Small intestine (tissue), 7 donors: ENCODE results near the gene RNASE7. TPM values are rescaled to one million over a fixed set of nuclear protein-coding genes. Genes with fewer than 3 reads are reported as not detected.
"Not testable (repeated sequence)": the region's sequence is repeated elsewhere in the genome, so short reads cannot be mapped to it uniquely, and the experiment has no call there.

Experiments
- DNase-seq, 2 donors: peaks; one replicate each; pipeline versions ENCODE4 v3.0.0 to v3.0.0-alpha.2; 2013
- FAIRE-seq: peaks from 2 replicates; lab custom pipeline; 2012; peaks lifted over from hg19 to GRCh38; lab: Jason Lieb, UNC
- H3K27ac ChIP-seq, 3 donors: one replicate each; pipeline ENCODE4 v1.5.1; 2013; ENCODE audit warnings: low read length in 2 of 3, mild to moderate bottlenecking in 2 of 3, control low read depth in 1 of 3, inconsistent platforms in 1 of 3, low read depth in 1 of 3, moderate library complexity in 1 of 3
- H3K27me3 ChIP-seq, 3 donors: one replicate each; pipeline ENCODE4 v1.6.1; 2013; ENCODE audit warnings: low read length in 3 of 3, inconsistent platforms in 1 of 3; ENCODE audit not compliant: control insufficient read depth in 3 of 3, insufficient read depth in 3 of 3
- H3K36me3 ChIP-seq, 3 donors: one replicate each; pipeline ENCODE4 v1.6.1; 2013; ENCODE audit warnings: low read length in 3 of 3, inconsistent platforms in 1 of 3, low read depth in 1 of 3, mild to moderate bottlenecking in 1 of 3, moderate library complexity in 1 of 3; ENCODE audit not compliant: control insufficient read depth in 3 of 3, insufficient read depth in 2 of 3
- H3K4me1 ChIP-seq, 3 donors: one replicate each; pipeline ENCODE4 v1.6.1; 2013; ENCODE audit warnings: low read length in 2 of 3, inconsistent platforms in 1 of 3, low read depth in 1 of 3, mild to moderate bottlenecking in 1 of 3, moderate library complexity in 1 of 3; ENCODE audit not compliant: control insufficient read depth in 3 of 3, insufficient read depth in 2 of 3
- H3K4me3 ChIP-seq, 3 donors: one replicate each; pipeline ENCODE4 v1.5.1; 2013; ENCODE audit warnings: low read length in 3 of 3, control low read depth in 1 of 3, inconsistent platforms in 1 of 3, low read depth in 1 of 3, mild to moderate bottlenecking in 1 of 3, moderate library complexity in 1 of 3
- H3K9me3 ChIP-seq, 2 donors: one replicate each; pipeline ENCODE4 v1.6.1; 2013; ENCODE audit warnings: low read depth in 1 of 2, low read length in 1 of 2; ENCODE audit not compliant: control insufficient read depth in 2 of 2, insufficient read depth in 1 of 2
- WGBS, 3 donors: extraction: QIAGEN DNeasy Blood & Tissue Kit; methylation state at CpG; one replicate each; pipeline ENCODE4 v1.1.7; 2013; 5-methylcytosine and 5-hydroxymethylcytosine counted together
- polyA plus RNA-seq, 4 donors: library from polyadenylated mRNA; stranded (reverse) in 3 of 4; unstranded in 1 of 4; fragments of 200-250 nt in 3 of 4; fragments of 120-200 nt in 1 of 4; gene quantifications; one replicate each; pipeline versions ENCODE4 v1.2.1 to v1.2.3, GENCODE V29; 2013
- donor health status: healthy with polysubstance abuse.
- donor health status: control.
- donor health status: control.
- donor health status: Bipolar disorder and iron deficiency.
- donor health status: healthy.

Gene RNASE7
- polyA plus RNA-seq, 4 donors: 0.04 TPM; not detected in 3

GRCh38 chr14:21001218-21001617 is 40.9 kb upstream of the RNASE7 start:
- H3K4me1 ChIP-seq: peaks cover 0 to 43% (median 0%) of the 10 kb centered on the region in 3 donors
- H3K4me3 ChIP-seq: no peak overlapping the region
- FAIRE-seq (no peak), DNase-seq (no peak)
- peaks cover 2 to 7% (median 4%) of the 10 kb centered on the region in 3 donors for H3K36me3 ChIP-seq
- 70 to 74% (median 73%) methylated on average over 7 of the region's 7 CpGs for WGBS, 3 donors
- no peaks in the 10 kb centered on the region for H3K27me3 ChIP-seq
- H3K9me3 ChIP-seq: no peaks in the 10 kb centered on the region
- no peak overlapping the region for H3K27ac ChIP-seq

- Histone ChIP-seq H3K36me3 (no peaks in the 10 kb centered on the region), H3K4me1 (peaks cover 0 to 25% (median 0%) of the 10 kb centered on the region in 3 donors), H3K9me3 (no peaks in the 10 kb centered on the region), H3K4me3 (no peak overlapping the region), H3K27ac (no peak overlapping the region), H3K27me3 (no peaks in the 10 kb centered on the region)
- DNase-seq (no peak), FAIRE-seq (no peak)
- WGBS, 3 donors: 86 to 95% (median 87%) methylated on average over 14 of the region's 14 CpGs
Observed at GRCh38 chr14:21003788-21004346, 38.3 kb upstream of the RNASE7 start.

- not testable (repeated sequence) for H3K27ac ChIP-seq, H3K9me3 ChIP-seq, H3K4me3 ChIP-seq, FAIRE-seq, DNase-seq, H3K36me3 ChIP-seq, H3K27me3 ChIP-seq
- peaks cover 0 to 11% (median 0%) of the 10 kb centered on the region in 3 donors for H3K4me1 ChIP-seq
- WGBS, 3 donors: 35 to 63% (median 60%) methylated on average over 3 of the region's 3 CpGs
Observed at GRCh38 chr14:21009721-21010120, 32.4 kb upstream of the RNASE7 start.

GRCh38 chr14:21011136-21011535 is 31.0 kb upstream of the RNASE7 start:
- DNase-seq: no peak
- no peak overlapping the region for H3K4me3 ChIP-seq
- no peaks in the 10 kb centered on the region for H3K9me3 ChIP-seq
- no peak for FAIRE-seq
- no peaks in the 10 kb centered on the region for H3K27me3 ChIP-seq
- WGBS, 3 donors: 20 to 48% (median 29%) methylated on average over 1 of the region's 1 CpG
- H3K4me1 ChIP-seq: peaks cover 0 to 16% (median 0%) of the 10 kb centered on the region in 3 donors
- no peaks in the 10 kb centered on the region for H3K36me3 ChIP-seq
- H3K27ac ChIP-seq: no peak overlapping the region

GRCh38 chr14:21014761-21015190 is 27.4 kb upstream of the RNASE7 start:
- FAIRE-seq (no peak), DNase-seq (peak; percentile 90 to 93)
- Histone ChIP-seq H3K36me3 (peaks cover 0 to 28% (median 5%) of the 10 kb centered on the region in 3 donors), H3K4me3 (no peak overlapping the region), H3K27me3 (no peaks in the 10 kb centered on the region), H3K4me1 (peaks cover 0 to 9% (median 0%) of the 10 kb centered on the region in 3 donors), H3K27ac (no peak overlapping the region), H3K9me3 (no peaks in the 10 kb centered on the region)
- 0 to 2% (median 0%) methylated on average over 4 of the region's 4 CpGs for WGBS, 3 donors

GRCh38 chr14:21015312-21015711 is 26.9 kb upstream of the RNASE7 start:
- Histone ChIP-seq H3K9me3 (no peaks in the 10 kb centered on the region), H3K27ac (no peak overlapping the region), H3K4me3 (no peak overlapping the region), H3K4me1 (peaks cover 0 to 11% (median 0%) of the 10 kb centered on the region in 3 donors), H3K27me3 (no peaks in the 10 kb centered on the region), H3K36me3 (peaks cover 0 to 29% (median 5%) of the 10 kb centered on the region in 3 donors)
- 77 to 81% (median 77%) methylated on average over 6 of the region's 6 CpGs for WGBS, 3 donors
- FAIRE-seq (no peak), DNase-seq (no peak)

- Histone ChIP-seq H3K36me3 (peaks cover 2 to 40% (median 5%) of the 10 kb centered on the region in 3 donors), H3K27ac (no peak overlapping the region), H3K9me3 (no peaks in the 10 kb centered on the region), H3K4me3 (no peak overlapping the region), H3K27me3 (no peaks in the 10 kb centered on the region), H3K4me1 (peaks cover 0 to 12% (median 0%) of the 10 kb centered on the region in 3 donors)
- WGBS, 3 donors: 66 to 76% (median 67%) methylated on average over 9 of the region's 9 CpGs
- FAIRE-seq (no peak), DNase-seq (no peak)
Observed at GRCh38 chr14:21016413-21017190, 25.6 kb upstream of the RNASE7 start.

GRCh38 chr14:21017528-21018245 is 24.5 kb upstream of the RNASE7 start:
- Histone ChIP-seq H3K4me3 (no peak overlapping the region), H3K4me1 (peaks cover 0 to 12% (median 0%) of the 10 kb centered on the region in 3 donors), H3K9me3 (no peaks in the 10 kb centered on the region), H3K36me3 (peaks cover 2 to 48% (median 5%) of the 10 kb centered on the region in 3 donors), H3K27ac (no peak overlapping the region), H3K27me3 (no peaks in the 10 kb centered on the region)
- 75 to 79% (median 76%) methylated on average over 28 of the region's 28 CpGs for WGBS, 3 donors
- DNase-seq: no peak
- no peak for FAIRE-seq
